HG03095 (cell line): Measurements from ENCODE around the gene DARS2.
"Not testable (repeated sequence)": the region's sequence is repeated elsewhere in the genome, so short reads cannot be mapped to it uniquely, and the experiment has no call there.

Experiments
- ATAC-seq: cut with Tn5 transposase; IDR thresholded peaks from one replicate; pipeline ENCODE4 v1.9.1; 2021; ENCODE audit warnings: moderate library complexity; ENCODE audit not compliant: unreplicated experiment

The DARS2 gene

DNA sequence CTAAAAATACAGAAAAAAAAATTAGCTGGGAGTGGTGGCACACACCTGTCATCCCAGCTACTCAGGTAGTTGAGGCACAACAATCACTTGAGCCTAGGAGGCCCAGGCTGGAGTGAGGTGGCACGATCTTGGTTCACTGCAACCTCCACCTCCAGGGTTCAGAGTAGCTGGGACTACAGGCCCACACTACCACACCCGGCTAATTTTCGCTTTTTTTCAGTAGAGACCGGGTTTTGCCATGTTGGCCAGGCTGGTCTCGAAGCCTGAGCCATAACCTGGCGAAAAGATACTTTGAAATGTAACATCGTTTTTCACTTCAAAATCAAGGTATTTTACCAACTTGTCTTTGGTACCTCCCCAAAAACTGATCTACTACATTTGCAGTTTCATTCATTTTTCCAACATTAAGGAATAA is 37.3 kb downstream of the DARS2 start:
- ATAC-seq = no peak

- ATAC-seq = not testable (repeated sequence)
Observed at GRCh38 chr1:173862146-173862768, 37.8 kb downstream of the DARS2 start.

DNA sequence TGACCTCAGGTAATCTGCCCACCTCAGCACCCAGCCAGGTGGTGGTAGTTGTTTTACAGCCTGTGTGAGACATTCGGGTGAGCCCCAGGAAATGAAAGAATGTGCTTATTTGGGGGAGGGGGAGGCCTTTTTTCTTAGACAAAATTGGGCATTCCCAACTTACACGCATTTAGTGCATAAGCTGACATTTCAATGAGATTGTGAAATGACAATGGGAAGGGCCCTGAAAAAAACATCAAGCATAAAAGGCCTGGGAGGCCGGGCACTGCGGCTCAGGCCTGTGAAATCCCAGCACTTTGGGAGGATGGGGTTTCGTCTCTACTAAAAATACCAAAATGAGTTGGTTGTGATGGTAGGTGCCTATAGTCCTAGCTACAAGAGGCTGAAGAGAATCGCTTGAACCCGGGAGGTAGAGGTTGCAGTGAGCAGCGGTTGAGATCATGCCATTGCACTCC is 38.3 kb downstream of the DARS2 start:
- no peak for ATAC-seq

DNA sequence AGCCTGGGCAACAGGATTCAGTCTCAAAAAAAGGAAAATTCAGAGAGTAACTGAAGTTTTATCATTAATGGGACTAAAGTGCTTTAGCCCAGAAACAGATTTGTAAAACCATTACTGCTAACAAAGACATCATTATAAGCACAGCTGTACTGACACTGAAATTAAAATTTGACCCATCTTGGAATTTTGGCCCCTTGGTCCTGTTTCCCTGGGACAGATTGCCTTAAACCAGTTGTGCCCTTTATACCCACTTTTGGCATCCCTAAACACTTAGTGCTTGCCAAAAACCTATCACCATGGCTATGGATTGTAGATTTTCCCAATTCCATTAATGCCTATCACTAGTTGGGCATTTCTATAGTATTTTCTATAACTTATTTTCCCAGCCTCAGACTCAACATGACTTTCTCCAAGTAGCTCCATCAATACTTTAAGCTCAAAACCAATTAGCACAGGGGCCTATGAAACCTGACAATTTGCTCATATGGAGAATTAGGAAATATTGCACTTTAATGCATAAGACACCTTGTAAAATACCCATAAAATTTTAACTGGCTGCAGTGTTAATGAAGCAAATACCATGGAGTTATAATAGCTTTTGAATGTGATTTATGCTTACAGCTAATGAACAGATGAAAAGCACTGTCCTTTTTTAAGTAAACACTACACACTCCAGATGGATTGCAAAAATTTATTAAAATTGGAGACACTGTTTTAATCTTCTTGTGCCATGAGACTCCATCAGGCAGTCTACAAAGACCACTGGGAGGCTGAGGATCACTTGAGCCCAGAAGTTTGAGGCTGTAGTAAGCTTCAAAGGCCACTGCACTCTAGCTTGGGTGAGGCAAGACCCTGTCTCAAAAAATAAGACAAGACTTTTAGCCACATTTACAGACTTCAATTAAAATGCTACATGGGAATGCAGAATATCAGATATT is 39.0 kb downstream of the DARS2 start:
- no peak for ATAC-seq

DNA sequence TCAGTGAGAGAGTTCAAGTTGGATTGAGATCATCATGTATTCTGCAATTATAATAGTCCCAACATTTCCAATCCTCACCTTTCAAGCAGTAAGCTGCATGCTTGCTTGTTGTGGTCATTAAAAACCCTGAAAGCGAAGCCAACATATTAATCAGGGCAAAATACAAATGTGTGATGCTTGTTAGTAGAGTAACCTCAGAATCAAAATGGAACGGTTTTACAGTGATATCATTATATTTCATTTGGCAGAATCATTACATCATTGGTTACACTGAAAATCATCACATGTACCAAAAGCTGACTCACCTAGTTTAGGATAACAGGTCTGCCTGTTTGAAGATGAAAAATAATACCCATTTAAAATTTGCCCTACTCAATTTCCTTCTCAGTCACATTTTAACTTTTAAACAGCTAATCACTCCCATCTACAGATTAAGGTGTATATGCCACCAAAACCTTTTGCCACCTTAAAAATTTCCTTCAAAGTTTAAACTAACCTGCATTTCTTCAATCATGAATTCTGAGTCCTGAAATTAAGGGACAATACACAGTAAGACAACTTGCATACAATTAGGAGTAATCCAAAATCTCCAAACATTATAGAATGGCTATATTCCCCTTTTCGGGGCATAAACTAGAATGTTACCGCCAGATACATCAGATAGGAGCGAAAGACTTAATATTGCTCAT is 39.9 kb downstream of the DARS2 start:
- no peak for ATAC-seq

GRCh38 chr1:173865468-173866164 is 41.1 kb downstream of the DARS2 start:
- ATAC-seq = no peak

- no peak for ATAC-seq
Observed at GRCh38 chr1:173866413-173867115, 42.1 kb downstream of the DARS2 start.

- ATAC-seq = no peak
Observed at GRCh38 chr1:173867141-173867752, 42.8 kb downstream of the DARS2 start.

DNA sequence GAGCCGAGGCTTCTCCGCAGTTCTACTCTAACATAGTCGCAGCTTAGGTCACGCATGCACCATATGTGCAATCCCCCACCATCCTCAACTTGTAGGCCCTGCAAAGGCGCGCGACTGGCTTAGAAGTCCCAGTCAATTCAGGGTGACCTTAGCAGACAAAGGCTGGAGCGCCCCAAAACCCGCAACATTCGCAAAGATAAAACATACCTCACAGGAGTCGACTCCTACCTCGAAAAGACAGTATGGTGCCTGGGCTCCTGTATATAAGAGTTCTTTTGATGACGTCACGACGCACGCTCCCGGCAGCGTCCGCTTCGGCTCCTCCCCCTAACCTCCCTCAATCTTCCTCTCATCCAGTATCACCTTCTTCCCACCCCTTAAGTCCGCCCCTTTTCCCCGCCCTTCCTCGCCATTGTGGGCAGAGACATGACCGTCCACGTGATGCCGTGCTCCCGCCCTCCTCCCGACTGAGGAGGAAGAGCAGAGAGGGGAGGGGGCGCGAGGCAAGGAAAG is 43.3 kb downstream of the DARS2 start, which contains the start of gene GAS5:
Gene GAS5 (minus strand): TSS at position 237 of the 513 bp plus-strand sequence.
- peak; percentile 61 for ATAC-seq

DNA sequence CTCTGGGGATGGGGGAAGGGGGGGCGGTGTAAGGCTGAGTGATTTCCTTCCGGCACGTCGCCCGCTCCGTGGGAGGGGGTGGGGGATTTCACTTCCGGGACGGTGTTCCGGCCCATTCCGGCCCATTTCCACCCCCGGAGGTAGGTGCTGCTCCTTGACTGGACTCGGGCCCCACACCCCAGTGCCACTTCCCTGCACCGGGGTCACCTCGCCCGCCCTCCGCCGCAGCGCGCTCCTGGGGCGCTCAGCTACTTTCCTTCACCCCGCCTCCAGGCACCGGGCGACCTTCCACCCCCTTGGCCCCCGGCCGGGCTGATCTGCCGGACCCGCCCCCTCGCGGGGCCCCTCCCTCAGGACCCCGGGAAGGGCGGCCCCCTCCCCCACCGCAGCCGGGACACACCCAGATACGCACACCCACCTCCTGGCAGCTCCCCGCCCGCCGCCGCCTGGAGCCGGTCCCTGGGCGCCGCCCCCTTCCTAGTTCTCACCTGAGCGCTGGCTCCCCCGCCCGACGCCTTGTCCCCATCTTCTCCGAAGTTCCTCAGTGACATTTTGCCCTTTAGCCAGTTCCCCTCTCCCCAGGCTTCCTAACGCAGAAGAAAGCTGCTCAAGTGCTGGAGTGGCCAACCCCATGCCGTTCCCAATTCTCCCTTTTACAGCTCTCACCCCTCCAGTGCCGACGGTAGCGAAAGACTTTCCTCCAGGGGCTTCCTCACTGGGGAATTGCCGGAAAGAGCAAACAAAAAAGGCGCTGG is 44.0 kb downstream of the DARS2 start, which contains the start of gene ZBTB37:
Gene ZBTB37 (plus strand): TSS at position 115 of the 755 bp plus-strand sequence. CDS start 1,846 bp downstream, outside the sequence.
- ATAC-seq = peak; percentile 57

DNA sequence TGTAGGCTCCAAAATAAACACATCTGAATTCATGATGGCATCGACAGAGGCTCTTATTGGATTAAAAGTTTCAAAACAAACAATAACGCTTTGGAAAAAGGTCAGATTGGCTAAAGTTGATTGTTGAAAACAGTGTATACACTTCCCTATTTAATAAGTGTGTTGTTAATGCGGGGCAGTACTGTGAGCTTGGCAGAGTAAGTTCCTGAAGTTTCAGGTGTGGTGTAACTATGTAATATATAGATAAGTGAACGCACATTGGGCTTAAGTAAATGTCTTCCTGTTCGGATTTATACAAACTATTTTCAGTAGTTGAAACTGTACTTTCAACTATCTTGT is 44.5 kb downstream of the DARS2 start:
- ATAC-seq = no peak

GRCh38 chr1:173870252-173871075 is 46.0 kb downstream of the DARS2 start:
- ATAC-seq = peak; percentile 23

- ATAC-seq = no peak
Observed at GRCh38 chr1:173871091-173871490, 46.6 kb downstream of the DARS2 start.

GRCh38 chr1:173871500-173871899 is 47.0 kb downstream of the DARS2 start:
- ATAC-seq = no peak

GRCh38 chr1:173876732-173877131 is 52.3 kb downstream of the DARS2 start:
- ATAC-seq = no peak

DNA sequence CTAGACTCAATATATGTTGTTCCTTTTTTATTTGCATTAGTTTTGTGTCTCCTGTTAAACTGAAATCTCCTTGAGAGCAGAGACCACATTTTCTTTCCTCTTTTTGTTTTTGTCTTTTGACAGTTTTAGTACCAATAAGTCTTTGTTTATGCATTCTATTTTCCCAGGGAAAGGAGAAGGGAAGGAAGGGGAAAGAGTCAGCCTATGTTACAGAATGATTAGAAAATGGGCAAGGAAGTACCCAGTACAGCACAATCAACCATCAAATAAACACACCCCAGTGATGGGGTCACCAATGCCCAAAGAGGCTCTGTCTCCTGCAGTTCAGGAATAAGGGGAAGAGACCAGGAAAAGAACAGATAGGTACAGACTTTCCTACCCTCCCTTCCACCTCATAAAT is 53.8 kb downstream of the DARS2 start:
- no peak for ATAC-seq

- ATAC-seq = not testable (repeated sequence)
Observed at GRCh38 chr1:173881117-173881516, 56.6 kb downstream of the DARS2 start.

DNA sequence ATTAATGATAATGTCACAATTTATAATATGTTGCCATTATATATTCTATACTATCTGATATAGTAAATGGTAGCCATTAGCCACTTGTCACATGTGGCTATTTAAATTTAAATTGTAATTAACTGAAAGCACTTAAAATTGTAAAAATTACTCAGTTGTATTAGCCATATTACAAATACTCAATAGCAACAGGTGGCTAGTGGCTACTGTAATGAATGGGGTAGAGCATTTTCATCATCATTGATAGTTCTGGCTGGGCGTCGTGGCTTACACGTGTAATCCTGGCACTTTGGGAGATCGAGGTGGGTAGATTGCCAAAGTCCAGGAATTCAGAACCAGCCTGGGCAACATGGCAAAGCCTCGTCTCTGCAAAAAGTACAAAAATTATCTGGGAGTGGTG is 60.2 kb downstream of the DARS2 start:
- no peak for ATAC-seq
